Heart left ventricle (tissue), 13 donors: Measurements from ENCODE around the gene RAB44.

Experiments used
- POLR2A ChIP-seq, 2 donors: fragments of 450-650 bp; IDR thresholded peaks; one replicate each; pipeline ENCODE4 v1.6.1; 2017; ENCODE audit warnings: antibody characterized with exemption in 2 of 2, mild to moderate bottlenecking in 2 of 2, moderate library complexity in 2 of 2
- TF ChIP-seq, protein P1 (sequence below), 12 donors: fragments of 200-600 bp; sonication (generic) in 4 of 12; IDR thresholded peaks; one replicate each; pipeline versions ENCODE4 v1.5.0 to v1.8.0; 2018 to 2022; ENCODE audit warnings: antibody characterized with exemption in 12 of 12, mild to moderate bottlenecking in 5 of 12
- donor health status: ischemic (EF 13 %, LVEDD 7.1; RV severe dilation, severe dysfunction).
- donor health status: DM: no; HTN: yes; CAD: no.
- donor health status: DM: no; HTN: no; CAD: no.
- donor health status: ischemic (EF 25% LVEDD 6.9; RV normal size, moderate dysfunction).
- donor health status: ischemic (EF 25% LVEDD 5.7; RV mildly dilated, moderate dysfunction).
- donor health status: ischemic (EF 35%, LVEDD 5.7; RV mildly dilated, moderate dysfunction).
- donor health status: nonischemic (EF 11% LVEDD 7.7; RV severe dilation, severe dysfunction).
- donor health status: DM: yes; HTN: yes; CAD: no.
- donor health status: PGD.
- donor health status: ischemic (EF 29% LVEDD 5.4; RV normal size, mild dysfunction).
- donor health status: nonischemic (EF 23%, LVEDD 6.1; RV moderate dilation, normal function).

DNA sequence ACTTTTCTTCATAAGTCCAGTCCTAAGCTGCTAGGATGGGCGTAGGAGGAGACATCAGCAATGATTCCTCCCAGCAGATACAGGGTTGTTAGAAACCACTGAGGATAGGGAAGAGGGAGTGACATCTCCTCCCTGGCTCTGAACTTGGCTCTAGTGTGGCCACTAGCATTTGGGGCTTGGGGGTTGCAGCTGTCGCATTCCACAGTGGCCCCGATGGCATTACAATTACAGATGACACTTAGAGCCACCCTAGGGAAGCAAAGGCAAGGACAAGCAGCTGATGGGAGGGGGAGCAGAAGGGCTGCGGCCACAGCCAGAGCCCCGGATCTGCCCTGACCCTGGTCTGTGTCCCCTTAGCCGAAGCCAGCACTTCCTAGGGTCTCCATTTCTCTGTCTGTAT, 28.6 kb upstream of the RAB44 start:
- TF ChIP-seq, protein P1, sequence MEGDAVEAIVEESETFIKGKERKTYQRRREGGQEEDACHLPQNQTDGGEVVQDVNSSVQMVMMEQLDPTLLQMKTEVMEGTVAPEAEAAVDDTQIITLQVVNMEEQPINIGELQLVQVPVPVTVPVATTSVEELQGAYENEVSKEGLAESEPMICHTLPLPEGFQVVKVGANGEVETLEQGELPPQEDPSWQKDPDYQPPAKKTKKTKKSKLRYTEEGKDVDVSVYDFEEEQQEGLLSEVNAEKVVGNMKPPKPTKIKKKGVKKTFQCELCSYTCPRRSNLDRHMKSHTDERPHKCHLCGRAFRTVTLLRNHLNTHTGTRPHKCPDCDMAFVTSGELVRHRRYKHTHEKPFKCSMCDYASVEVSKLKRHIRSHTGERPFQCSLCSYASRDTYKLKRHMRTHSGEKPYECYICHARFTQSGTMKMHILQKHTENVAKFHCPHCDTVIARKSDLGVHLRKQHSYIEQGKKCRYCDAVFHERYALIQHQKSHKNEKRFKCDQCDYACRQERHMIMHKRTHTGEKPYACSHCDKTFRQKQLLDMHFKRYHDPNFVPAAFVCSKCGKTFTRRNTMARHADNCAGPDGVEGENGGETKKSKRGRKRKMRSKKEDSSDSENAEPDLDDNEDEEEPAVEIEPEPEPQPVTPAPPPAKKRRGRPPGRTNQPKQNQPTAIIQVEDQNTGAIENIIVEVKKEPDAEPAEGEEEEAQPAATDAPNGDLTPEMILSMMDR (IDR thresholded peaks at IDR 0.05): no peak
- TF ChIP-seq POLR2A (IDR thresholded peaks at IDR 0.05): no peak
